ENCODE measurements around the gene B3GALNT1.

The B3GALNT1 gene

DNA sequence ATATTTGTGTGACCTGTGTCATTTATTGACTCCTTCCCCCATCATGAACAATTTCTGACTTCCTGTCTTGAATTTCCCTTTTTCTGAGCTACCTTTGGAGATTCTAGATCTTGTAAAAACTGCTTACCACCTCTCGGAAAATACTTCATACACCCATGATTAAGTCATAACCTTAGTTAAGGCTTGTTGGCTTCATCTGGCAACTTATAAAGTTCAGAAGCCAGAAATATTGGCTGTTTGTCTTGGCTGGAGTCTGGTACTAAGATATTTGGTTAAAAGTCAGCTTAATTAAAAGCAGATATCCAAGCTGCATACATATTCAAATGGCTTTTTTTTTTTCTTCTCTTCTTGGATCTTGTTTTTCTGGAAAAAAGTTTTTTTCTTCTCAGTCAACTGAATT, 37.3 kb upstream of the B3GALNT1 start:
- TF ChIP-seq TAF1 (IDR thresholded peaks at IDR 0.05; ENCODE audit: borderline replicate concordance, insufficient read depth, low read length) (no peak), POLR2AphosphoS5 (IDR thresholded peaks at IDR 0.05; ENCODE audit: low read depth, low read length) (no peak), FOXP2 (optimal IDR thresholded peaks at IDR 0.05; ENCODE audit: borderline replicate concordance, extremely low read depth, extremely low read length, insufficient read depth) (no peak), SIN3A (IDR thresholded peaks at IDR 0.05; ENCODE audit: borderline replicate concordance, insufficient read depth, low read length) (no peak)
- TF ChIP-seq, protein P1, sequence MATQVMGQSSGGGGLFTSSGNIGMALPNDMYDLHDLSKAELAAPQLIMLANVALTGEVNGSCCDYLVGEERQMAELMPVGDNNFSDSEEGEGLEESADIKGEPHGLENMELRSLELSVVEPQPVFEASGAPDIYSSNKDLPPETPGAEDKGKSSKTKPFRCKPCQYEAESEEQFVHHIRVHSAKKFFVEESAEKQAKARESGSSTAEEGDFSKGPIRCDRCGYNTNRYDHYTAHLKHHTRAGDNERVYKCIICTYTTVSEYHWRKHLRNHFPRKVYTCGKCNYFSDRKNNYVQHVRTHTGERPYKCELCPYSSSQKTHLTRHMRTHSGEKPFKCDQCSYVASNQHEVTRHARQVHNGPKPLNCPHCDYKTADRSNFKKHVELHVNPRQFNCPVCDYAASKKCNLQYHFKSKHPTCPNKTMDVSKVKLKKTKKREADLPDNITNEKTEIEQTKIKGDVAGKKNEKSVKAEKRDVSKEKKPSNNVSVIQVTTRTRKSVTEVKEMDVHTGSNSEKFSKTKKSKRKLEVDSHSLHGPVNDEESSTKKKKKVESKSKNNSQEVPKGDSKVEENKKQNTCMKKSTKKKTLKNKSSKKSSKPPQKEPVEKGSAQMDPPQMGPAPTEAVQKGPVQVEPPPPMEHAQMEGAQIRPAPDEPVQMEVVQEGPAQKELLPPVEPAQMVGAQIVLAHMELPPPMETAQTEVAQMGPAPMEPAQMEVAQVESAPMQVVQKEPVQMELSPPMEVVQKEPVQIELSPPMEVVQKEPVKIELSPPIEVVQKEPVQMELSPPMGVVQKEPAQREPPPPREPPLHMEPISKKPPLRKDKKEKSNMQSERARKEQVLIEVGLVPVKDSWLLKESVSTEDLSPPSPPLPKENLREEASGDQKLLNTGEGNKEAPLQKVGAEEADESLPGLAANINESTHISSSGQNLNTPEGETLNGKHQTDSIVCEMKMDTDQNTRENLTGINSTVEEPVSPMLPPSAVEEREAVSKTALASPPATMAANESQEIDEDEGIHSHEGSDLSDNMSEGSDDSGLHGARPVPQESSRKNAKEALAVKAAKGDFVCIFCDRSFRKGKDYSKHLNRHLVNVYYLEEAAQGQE (IDR thresholded peaks at IDR 0.05; ENCODE audit: insufficient read depth in 1 of 2, low read depth in 2 of 2, low read length in 2 of 2) = no peak

DNA sequence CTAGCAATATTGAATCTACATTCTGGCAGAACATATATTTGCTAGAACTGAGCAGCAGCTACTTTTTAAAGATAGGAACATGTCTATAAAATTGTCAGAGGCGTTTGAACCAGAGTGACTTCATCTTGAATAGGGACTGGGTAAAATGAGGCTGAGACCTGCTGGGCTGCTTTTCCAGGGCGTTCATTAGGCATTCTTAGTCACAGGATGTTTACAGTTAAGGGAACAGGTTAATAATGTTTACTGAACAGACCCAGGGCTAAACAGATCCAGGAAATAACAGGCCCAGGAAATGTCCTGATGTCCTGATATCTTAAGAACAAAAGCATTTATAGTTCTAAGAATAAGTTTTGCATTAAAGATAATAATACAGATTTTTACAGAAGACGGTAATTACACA, 34.5 kb upstream of the B3GALNT1 start:
- TF ChIP-seq POLR2AphosphoS5 (IDR thresholded peaks at IDR 0.05; ENCODE audit: low read depth, low read length) = no peak
- no peak for TF ChIP-seq TAF1 (IDR thresholded peaks at IDR 0.05; ENCODE audit: borderline replicate concordance, insufficient read depth, low read length)
- TF ChIP-seq FOXP2 (optimal IDR thresholded peaks at IDR 0.05; ENCODE audit: borderline replicate concordance, extremely low read depth, extremely low read length, insufficient read depth) = no peak
- TF ChIP-seq SIN3A (IDR thresholded peaks at IDR 0.05; ENCODE audit: borderline replicate concordance, insufficient read depth, low read length) = no peak
- TF ChIP-seq, protein P1 (IDR thresholded peaks at IDR 0.05; ENCODE audit: insufficient read depth in 1 of 2, low read depth in 2 of 2, low read length in 2 of 2) = no peak

DNA sequence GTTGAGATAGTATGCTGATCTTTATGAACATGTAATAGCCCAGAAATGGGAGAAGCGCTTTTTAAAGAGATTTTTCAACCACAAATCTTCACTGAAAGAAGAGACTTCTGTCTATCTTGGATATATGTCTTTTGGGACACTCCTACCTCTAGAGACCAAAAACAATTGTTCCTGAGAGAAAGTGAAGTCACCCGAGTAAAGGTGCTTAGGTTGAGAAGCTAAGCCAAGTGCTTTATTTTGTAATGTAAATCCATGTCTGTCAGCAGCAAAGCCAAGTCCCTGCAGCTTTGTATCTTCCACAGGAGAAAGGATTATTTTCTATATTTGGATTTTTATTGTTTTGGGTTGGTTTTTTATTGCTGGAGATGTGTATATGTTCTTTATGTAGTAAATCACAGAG, 32.1 kb upstream of the B3GALNT1 start:
- TF ChIP-seq FOXP2 (optimal IDR thresholded peaks at IDR 0.05; ENCODE audit: borderline replicate concordance, extremely low read depth, extremely low read length, insufficient read depth) = no peak

DNA sequence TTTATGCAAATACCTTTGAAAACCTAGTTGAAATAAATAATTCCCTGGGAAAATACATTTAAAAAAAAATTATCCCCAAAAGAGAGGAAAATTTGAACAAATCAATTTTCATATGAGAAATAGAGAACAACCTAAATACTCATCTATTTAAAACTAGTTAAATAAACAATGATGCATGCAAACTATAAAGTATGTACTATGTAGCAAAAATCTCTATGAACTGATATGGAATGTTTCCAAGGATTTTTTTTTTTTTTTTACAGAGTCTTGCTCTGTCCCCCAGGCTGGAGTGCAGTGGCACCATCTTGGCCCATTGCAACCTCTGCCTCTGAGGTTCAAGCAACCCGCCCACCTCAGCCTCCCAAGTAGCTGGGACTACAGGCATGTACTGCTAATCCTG, 27.2 kb upstream of the B3GALNT1 start:
- TF ChIP-seq SIN3A (IDR thresholded peaks at IDR 0.05; ENCODE audit: borderline replicate concordance, insufficient read depth, low read length) (no peak), TAF1 (IDR thresholded peaks at IDR 0.05; ENCODE audit: borderline replicate concordance, insufficient read depth, low read length) (no peak), FOXP2 (optimal IDR thresholded peaks at IDR 0.05; ENCODE audit: borderline replicate concordance, extremely low read depth, extremely low read length, insufficient read depth) (no peak), POLR2AphosphoS5 (IDR thresholded peaks at IDR 0.05; ENCODE audit: low read depth, low read length) (no peak)
- TF ChIP-seq, protein P1 (IDR thresholded peaks at IDR 0.05; ENCODE audit: insufficient read depth in 1 of 2, low read depth in 2 of 2, low read length in 2 of 2) = no peak

DNA sequence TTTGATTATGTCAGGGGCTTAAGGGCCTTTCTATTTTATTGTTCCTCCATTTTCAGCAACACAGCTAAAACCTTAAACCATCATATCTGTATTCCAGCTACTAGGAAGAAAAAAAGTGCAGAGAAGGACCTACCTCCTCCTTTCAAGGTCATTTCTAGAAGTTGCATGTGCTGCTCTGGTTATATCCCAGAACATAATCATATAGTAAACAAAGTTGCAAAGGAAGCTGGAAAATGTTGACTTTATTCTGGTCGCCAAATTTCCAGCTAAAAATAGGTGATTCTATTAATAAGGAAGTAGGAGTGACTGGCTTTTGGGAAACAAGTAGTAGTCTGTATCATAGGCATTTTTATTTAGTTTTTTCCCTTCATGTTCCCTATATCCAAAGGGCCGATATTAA, 21.3 kb upstream of the B3GALNT1 start:
- TF ChIP-seq, protein P1 (IDR thresholded peaks at IDR 0.05; ENCODE audit: insufficient read depth in 1 of 2, low read depth in 2 of 2, low read length in 2 of 2) = no peak
- TF ChIP-seq TAF1 (IDR thresholded peaks at IDR 0.05; ENCODE audit: borderline replicate concordance, insufficient read depth, low read length) (no peak), POLR2AphosphoS5 (IDR thresholded peaks at IDR 0.05; ENCODE audit: low read depth, low read length) (no peak), SIN3A (IDR thresholded peaks at IDR 0.05; ENCODE audit: borderline replicate concordance, insufficient read depth, low read length) (no peak), FOXP2 (optimal IDR thresholded peaks at IDR 0.05; ENCODE audit: borderline replicate concordance, extremely low read depth, extremely low read length, insufficient read depth) (no peak)
